ENCODE measurements around the gene WDR27.

The WDR27 gene

GRCh38 chr6:169425628-169426370, 276.0 kb downstream of the WDR27 start:
- DNase-seq, result no peak

GRCh38 chr6:169424821-169425240, 277.0 kb downstream of the WDR27 start:
- DNase-seq, result no peak

- DNase-seq, result no peak
These were observed 277.6 kb downstream of the WDR27 start for GRCh38 chr6:169424149-169424804.

- DNase-seq, result no peak
These were observed 280.1 kb downstream of the WDR27 start for GRCh38 chr6:169421586-169422264.

- DNase-seq, result no peak
These were observed 280.8 kb downstream of the WDR27 start for GRCh38 chr6:169420912-169421543.

- no peak for DNase-seq
These were observed 284.7 kb downstream of the WDR27 start for GRCh38 chr6:169417101-169417500.

GRCh38 chr6:169416249-169416648, 285.6 kb downstream of the WDR27 start:
- DNase-seq, result no peak

- no peak for DNase-seq
These were observed 286.6 kb downstream of the WDR27 start for GRCh38 chr6:169415179-169415578.

- no peak for DNase-seq
These were observed 290.1 kb downstream of the WDR27 start for GRCh38 chr6:169411722-169412121.

GRCh38 chr6:169411296-169411695, 290.5 kb downstream of the WDR27 start:
- DNase-seq, result no peak

GRCh38 chr6:169409742-169410312, 292.0 kb downstream of the WDR27 start:
- no peak for DNase-seq

GRCh38 chr6:169407325-169407724, 294.5 kb downstream of the WDR27 start:
- DNase-seq, result no peak
